Glutamatergic neuron (in vitro differentiated cells): ENCODE measurements around the gene TCF7L2. TPM values are rescaled to one million over a fixed set of nuclear protein-coding genes. Genes with fewer than 3 reads are reported as not detected.

ENCODE experiments used
- DNase-seq: peaks from one replicate; pipeline ENCODE4 v3.0.0; 2022
- H3K27ac Mint-ChIP-seq: one replicate; pipeline ENCODE4 v1.8.0; 2020; ENCODE audit warnings: mild to moderate bottlenecking, mixed read lengths, inconsistent platforms; ENCODE audit not compliant: unreplicated experiment
- H3K27me3 Mint-ChIP-seq: one replicate; pipeline ENCODE4 v1.8.0; 2020; ENCODE audit warnings: mild to moderate bottlenecking, moderate library complexity, mixed read lengths, inconsistent platforms; ENCODE audit not compliant: unreplicated experiment
- H3K36me3 Mint-ChIP-seq: one replicate; pipeline ENCODE4 v1.8.0; 2020; ENCODE audit warnings: mild to moderate bottlenecking, mixed read lengths, inconsistent platforms; ENCODE audit not compliant: unreplicated experiment
- H3K4me1 Mint-ChIP-seq: one replicate; pipeline ENCODE4 v1.8.0; 2020; ENCODE audit warnings: mild to moderate bottlenecking, low read depth, mixed read lengths, inconsistent platforms; ENCODE audit not compliant: unreplicated experiment
- H3K4me3 Mint-ChIP-seq: one replicate; pipeline ENCODE4 v1.8.0; 2020; ENCODE audit warnings: mild to moderate bottlenecking, mixed read lengths, inconsistent platforms; ENCODE audit not compliant: unreplicated experiment
- H3K9me3 Mint-ChIP-seq: one replicate; pipeline ENCODE4 v1.8.0; 2020; ENCODE audit warnings: mild to moderate bottlenecking, moderate library complexity, mixed read lengths, inconsistent platforms; ENCODE audit not compliant: unreplicated experiment
- CTCF ChIP-seq: fragments of 200-600 bp; sonication (generic); IDR thresholded peaks from one replicate; pipeline ENCODE4 v1.5.0; 2021; ENCODE audit not compliant: partially characterized antibody, unreplicated experiment
- long read RNA-seq: library from polyadenylated mRNA; unstranded; transcript quantifications from one replicate; pipeline ENCODE4 v2.0.0, GENCODE V29; 2020; ENCODE audit not compliant: unreplicated experiment
- total RNA-seq: library from RNA; stranded (reverse); fragmentation: NEBNext Ultra II Directional; extraction: Animal tissue kit (Norgen Biotek cat#: 25700); gene quantifications from one replicate; pipeline ENCODE4 v1.2.1, GENCODE V29; 2021; ENCODE audit not compliant: unreplicated experiment

Gene TCF7L2
- total RNA-seq: 5.0 TPM
- long read RNA-seq: 0 reads

GRCh38 chr10:112949875-112950507 is at the start of gene TCF7L2:
Gene TCF7L2, plus strand, starts transcription at chr10:112950247. Its CDS starts 510 bp downstream, at chr10:112950757.
- Mint-ChIP-seq H3K36me3 (no peaks in the 10 kb centered on the region), H3K27ac (peak within 1 kb of the TSS; percentile 53), H3K27me3 (peaks cover 12% of the 10 kb centered on the region), H3K9me3 (peaks cover 3% of the 10 kb centered on the region), H3K4me3 (peak within 1 kb of the TSS; percentile 98), H3K4me1 (peaks cover 13% of the 10 kb centered on the region)
- DNase-seq: peak; percentile 90
- TF ChIP-seq CTCF: no peak

GRCh38 chr10:112902730-112903129 is 47.3 kb upstream of the TCF7L2 start:
- Mint-ChIP-seq H3K4me1 (peaks cover 5% of the 10 kb centered on the region), H3K4me3 (no peak overlapping the region), H3K27me3 (peaks cover 2% of the 10 kb centered on the region), H3K36me3 (no peaks in the 10 kb centered on the region), H3K9me3 (no peaks in the 10 kb centered on the region), H3K27ac (no peak overlapping the region)
- no peak for DNase-seq
- no peak for TF ChIP-seq CTCF

GRCh38 chr10:112904000-112904399 is 46.0 kb upstream of the TCF7L2 start:
- no peak overlapping the region for H3K4me3 Mint-ChIP-seq
- H3K27ac Mint-ChIP-seq: no peak overlapping the region
- H3K27me3 Mint-ChIP-seq: peaks cover 2% of the 10 kb centered on the region
- H3K4me1 Mint-ChIP-seq: peaks cover 2% of the 10 kb centered on the region
- no peaks in the 10 kb centered on the region for H3K36me3 Mint-ChIP-seq
- no peak for TF ChIP-seq CTCF
- DNase-seq: no peak
- H3K9me3 Mint-ChIP-seq: no peaks in the 10 kb centered on the region

GRCh38 chr10:112906945-112907344 is 43.1 kb upstream of the TCF7L2 start:
- H3K27me3 Mint-ChIP-seq: peaks cover 2% of the 10 kb centered on the region
- H3K9me3 Mint-ChIP-seq: no peaks in the 10 kb centered on the region
- H3K27ac Mint-ChIP-seq: no peak overlapping the region
- no peaks in the 10 kb centered on the region for H3K36me3 Mint-ChIP-seq
- no peak for TF ChIP-seq CTCF
- DNase-seq: no peak
- H3K4me3 Mint-ChIP-seq: no peak overlapping the region
- H3K4me1 Mint-ChIP-seq: no peaks in the 10 kb centered on the region

GRCh38 chr10:112907893-112908292 is 42.2 kb upstream of the TCF7L2 start:
- no peaks in the 10 kb centered on the region for H3K9me3 Mint-ChIP-seq
- no peak for TF ChIP-seq CTCF
- no peak for DNase-seq
- H3K4me3 Mint-ChIP-seq: no peak overlapping the region
- H3K4me1 Mint-ChIP-seq: no peaks in the 10 kb centered on the region
- H3K27me3 Mint-ChIP-seq: no peaks in the 10 kb centered on the region
- no peaks in the 10 kb centered on the region for H3K36me3 Mint-ChIP-seq
- H3K27ac Mint-ChIP-seq: no peak overlapping the region
